PFSK-1 (cell line): ENCODE measurements around the gene OR8U1.

Experiments used
- FOXP2 ChIP-seq: optimal IDR thresholded peaks from 2 replicates; pipeline ENCODE3; 2011; ENCODE audit warnings: borderline replicate concordance, control low read depth, inconsistent platforms; ENCODE audit not compliant: insufficient read depth; ENCODE audit errors: extremely low read length, extremely low read depth
- POLR2AphosphoS5 ChIP-seq: IDR thresholded peaks from 2 replicates; pipeline ENCODE4 v1.6.1; 2012; ENCODE audit warnings: low read depth, mild to moderate bottlenecking, control low read depth, low read length, moderate library complexity
- SIN3A ChIP-seq: IDR thresholded peaks from 2 replicates; pipeline ENCODE4 v1.6.1; 2012; ENCODE audit warnings: mild to moderate bottlenecking, low read length, moderate library complexity, borderline replicate concordance; ENCODE audit not compliant: insufficient read depth
- TAF1 ChIP-seq: IDR thresholded peaks from 2 replicates; pipeline ENCODE4 v1.6.1; 2012; ENCODE audit warnings: low read length, control low read depth, borderline replicate concordance; ENCODE audit not compliant: insufficient read depth
- TF ChIP-seq, protein P1 (sequence below), 2 experiments: IDR thresholded peaks; 2 replicates each; pipeline versions ENCODE4 v1.6.1 to v1.8.0; 2011 to 2012; ENCODE audit warnings: low read depth in 2 of 2, low read length in 2 of 2, control low read depth in 1 of 2, inconsistent platforms in 1 of 2, mild to moderate bottlenecking in 1 of 2, moderate library complexity in 1 of 2; ENCODE audit not compliant: insufficient read depth in 1 of 2

Gene OR8U1

DNA sequence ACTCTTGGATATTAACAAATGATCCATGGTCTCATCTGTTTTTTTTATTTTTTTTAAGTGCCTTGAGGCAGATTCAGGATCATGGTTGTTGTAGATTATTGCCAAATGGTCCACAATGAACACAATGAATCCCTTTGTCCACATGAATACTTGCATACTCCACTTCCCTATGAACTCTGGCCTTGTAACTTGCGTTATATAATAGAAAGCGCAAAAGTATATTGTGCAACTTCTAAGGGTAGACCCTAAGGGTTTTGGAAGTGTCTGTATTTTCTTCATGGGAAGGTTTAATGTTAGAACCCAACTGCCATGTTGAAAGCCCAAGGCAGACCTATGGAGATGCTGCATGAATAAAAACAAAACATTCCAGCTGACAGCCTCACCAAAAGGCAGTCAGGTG, 29.0 kb downstream of the OR8U1 start:
- TF ChIP-seq, protein P1, sequence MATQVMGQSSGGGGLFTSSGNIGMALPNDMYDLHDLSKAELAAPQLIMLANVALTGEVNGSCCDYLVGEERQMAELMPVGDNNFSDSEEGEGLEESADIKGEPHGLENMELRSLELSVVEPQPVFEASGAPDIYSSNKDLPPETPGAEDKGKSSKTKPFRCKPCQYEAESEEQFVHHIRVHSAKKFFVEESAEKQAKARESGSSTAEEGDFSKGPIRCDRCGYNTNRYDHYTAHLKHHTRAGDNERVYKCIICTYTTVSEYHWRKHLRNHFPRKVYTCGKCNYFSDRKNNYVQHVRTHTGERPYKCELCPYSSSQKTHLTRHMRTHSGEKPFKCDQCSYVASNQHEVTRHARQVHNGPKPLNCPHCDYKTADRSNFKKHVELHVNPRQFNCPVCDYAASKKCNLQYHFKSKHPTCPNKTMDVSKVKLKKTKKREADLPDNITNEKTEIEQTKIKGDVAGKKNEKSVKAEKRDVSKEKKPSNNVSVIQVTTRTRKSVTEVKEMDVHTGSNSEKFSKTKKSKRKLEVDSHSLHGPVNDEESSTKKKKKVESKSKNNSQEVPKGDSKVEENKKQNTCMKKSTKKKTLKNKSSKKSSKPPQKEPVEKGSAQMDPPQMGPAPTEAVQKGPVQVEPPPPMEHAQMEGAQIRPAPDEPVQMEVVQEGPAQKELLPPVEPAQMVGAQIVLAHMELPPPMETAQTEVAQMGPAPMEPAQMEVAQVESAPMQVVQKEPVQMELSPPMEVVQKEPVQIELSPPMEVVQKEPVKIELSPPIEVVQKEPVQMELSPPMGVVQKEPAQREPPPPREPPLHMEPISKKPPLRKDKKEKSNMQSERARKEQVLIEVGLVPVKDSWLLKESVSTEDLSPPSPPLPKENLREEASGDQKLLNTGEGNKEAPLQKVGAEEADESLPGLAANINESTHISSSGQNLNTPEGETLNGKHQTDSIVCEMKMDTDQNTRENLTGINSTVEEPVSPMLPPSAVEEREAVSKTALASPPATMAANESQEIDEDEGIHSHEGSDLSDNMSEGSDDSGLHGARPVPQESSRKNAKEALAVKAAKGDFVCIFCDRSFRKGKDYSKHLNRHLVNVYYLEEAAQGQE (IDR thresholded peaks at IDR 0.05; ENCODE audit: insufficient read depth in 1 of 2, low read depth in 2 of 2, low read length in 2 of 2), result no peak
- TF ChIP-seq POLR2AphosphoS5 (no peak), SIN3A (no peak), TAF1 (no peak), FOXP2 (no peak)

DNA sequence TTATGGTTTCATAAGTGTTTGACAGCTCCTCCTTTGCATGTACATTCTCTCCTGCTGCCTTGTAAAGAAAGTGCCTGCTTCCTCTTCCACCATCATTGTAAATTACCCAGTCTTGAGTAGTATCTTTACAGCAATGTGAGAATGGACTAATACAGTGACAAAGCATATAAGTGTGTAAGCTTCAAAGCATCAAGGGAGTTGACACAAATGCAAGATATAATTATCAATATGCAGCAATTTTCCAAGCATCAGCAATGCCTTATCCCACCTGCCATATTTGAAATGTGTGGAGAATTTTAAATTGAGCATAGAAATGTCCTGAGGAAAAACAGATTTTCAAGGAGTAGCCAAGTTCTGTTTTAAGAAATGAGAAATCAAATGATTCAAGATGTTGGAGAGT, 35.4 kb downstream of the OR8U1 start:
- TF ChIP-seq, protein P1 (IDR thresholded peaks at IDR 0.05; ENCODE audit: insufficient read depth in 1 of 2, low read depth in 2 of 2, low read length in 2 of 2), result no peak
- no peak for TF ChIP-seq SIN3A
- TF ChIP-seq FOXP2, result no peak
- no peak for TF ChIP-seq POLR2AphosphoS5
- no peak for TF ChIP-seq TAF1

DNA sequence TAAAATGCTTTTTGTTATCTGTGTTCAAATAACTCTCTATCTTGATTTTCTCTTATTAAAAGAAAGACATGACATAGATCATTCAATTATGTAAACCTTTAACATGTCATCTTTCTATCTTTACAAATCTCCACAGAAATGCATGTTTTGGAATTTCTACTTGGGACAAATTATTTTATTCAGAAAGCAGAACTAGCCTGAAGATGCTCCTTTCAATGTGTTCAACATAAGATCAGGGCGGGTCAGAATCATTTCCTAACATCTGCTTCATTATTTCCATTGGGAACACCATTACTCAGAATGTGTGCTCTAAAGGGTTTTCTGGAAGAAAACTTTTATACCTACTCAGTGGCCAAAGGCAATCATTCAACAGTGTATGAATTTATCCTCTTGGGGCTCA, 37.0 kb downstream of the OR8U1 start, which contains the start of gene OR5AL1:
OR5AL1 (plus strand) TSS at position 301 of the 400 bp plus-strand sequence.
- TF ChIP-seq, protein P1 (IDR thresholded peaks at IDR 0.05; ENCODE audit: insufficient read depth in 1 of 2, low read depth in 2 of 2, low read length in 2 of 2), result no peak
- TF ChIP-seq TAF1 (no peak), FOXP2 (no peak), POLR2AphosphoS5 (no peak), SIN3A (no peak)
